GM12873 (cell line): ENCODE data around the gene SCP2.

Experiments used
- CTCF ChIP-seq: IDR thresholded peaks from 2 replicates; pipeline ENCODE4 v1.5.1; 2012; ENCODE audit warnings: low read depth, mild to moderate bottlenecking, moderate library complexity, low read length, control low read depth; ENCODE audit not compliant: insufficient read depth; ENCODE audit errors: missing control alignments

The SCP2 gene

DNA sequence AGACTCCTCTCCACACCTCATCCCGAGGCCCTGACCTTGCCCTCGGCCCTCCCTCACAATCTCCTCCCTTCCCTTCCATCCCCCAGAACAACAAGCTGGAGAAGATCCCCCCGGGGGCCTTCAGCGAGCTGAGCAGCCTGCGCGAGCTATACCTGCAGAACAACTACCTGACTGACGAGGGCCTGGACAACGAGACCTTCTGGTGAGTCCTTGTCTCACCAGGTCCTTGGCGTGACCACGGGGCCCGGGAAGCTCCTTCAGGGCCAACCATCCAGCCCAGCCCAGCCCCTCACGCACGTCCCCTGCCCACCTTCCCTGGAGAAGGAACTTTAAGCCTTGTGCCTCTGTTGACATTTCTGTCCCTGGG lies 150.5 kb downstream of the SCP2 start:
- TF ChIP-seq CTCF: no peak

GRCh38 chr1:53078333-53079101 lies 151.4 kb downstream of the SCP2 start:
- no peak for TF ChIP-seq CTCF

- no peak for TF ChIP-seq CTCF
Observed at GRCh38 chr1:53079251-53079650, 152.2 kb downstream of the SCP2 start.

GRCh38 chr1:53080041-53080440 lies 153.0 kb downstream of the SCP2 start:
- TF ChIP-seq CTCF: no peak

DNA sequence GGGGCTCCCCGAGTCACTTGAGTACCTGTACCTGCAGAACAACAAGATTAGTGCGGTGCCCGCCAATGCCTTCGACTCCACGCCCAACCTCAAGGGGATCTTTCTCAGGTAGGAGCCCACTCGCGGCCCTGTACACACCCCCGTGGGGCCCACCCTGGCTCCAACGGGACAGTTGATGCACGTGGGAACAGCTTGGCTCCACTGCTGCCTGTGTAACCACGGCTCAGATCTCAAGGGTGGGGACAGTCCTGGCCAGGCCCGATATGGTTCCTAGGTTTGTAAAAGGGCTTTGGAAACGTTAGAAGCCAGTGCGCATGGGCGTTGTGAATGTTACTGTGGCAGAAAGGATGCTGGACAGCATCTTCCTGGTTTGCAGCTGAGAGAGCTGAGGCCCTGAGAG lies 153.7 kb downstream of the SCP2 start:
- no peak for TF ChIP-seq CTCF

- TF ChIP-seq CTCF: no peak
Observed at GRCh38 chr1:53081384-53082066, 154.4 kb downstream of the SCP2 start.

DNA sequence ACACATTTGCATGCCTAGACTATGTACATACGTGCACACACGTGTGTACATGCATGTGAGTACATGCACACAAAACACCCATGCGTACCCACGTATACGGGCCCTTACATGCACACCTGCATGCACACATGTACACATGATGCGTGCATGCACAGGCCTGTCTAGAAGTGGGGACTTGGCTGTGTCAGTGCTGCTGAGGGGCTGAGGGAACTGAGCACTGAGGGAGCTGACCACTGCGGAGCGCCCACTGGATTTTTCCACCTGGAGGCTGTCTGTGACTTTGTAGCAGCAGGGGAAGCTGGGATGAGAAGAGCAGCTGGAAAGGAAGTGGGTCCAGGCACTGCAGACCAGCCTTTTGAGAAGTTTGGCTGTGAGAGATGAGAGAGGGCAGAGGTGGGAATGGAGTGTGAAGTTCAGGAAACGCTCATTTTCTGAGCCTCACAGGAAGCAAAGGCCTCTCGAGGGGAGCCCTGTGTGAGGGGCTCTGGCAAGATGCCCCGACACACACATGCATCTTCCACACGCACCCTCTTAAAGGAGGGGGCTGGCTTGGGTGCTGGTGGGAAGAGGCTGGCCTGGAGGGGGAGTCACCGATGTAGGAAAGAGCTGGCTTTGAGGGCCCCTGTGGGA lies 155.9 kb downstream of the SCP2 start:
- TF ChIP-seq CTCF: no peak
